Activated CD8-positive, alpha-beta T cell treated with anti-CD3 and anti-CD28 coated beads for 36 hours (primary cell): ENCODE data around the gene KLHDC3. TPM values are rescaled to one million over a fixed set of nuclear protein-coding genes. Genes with fewer than 3 reads are reported as not detected.

Experiments used
- ATAC-seq: fragments of 200-7000 bp; cut with Tn5 transposase; one replicate; pipeline ENCODE4 v1.10.0; 2021; ENCODE audit warnings: mild to moderate bottlenecking, moderate library complexity
- CTCF ChIA-PET: fragments of 350-600 bp; sonication (Branson Sonifier 250); formaldehyde crosslinking; loops from one replicate; lab custom pipeline; 2021; ENCODE audit warnings: antibody characterized with exemption; lab: Charles Lee
- POLR2A ChIA-PET: fragments of 350-600 bp; sonication (Branson Sonifier 250); formaldehyde crosslinking; loops from one replicate; lab custom pipeline; 2021; ENCODE audit warnings: antibody characterized with exemption; lab: Charles Lee
- DNase-seq: peaks from one replicate; pipeline ENCODE4 v3.0.0-alpha.2; 2020
- H3K27ac Mint-ChIP-seq: one replicate; pipeline ENCODE4 v1.8.0; 2021; ENCODE audit warnings: mild to moderate bottlenecking, mixed read lengths
- H3K27me3 Mint-ChIP-seq: one replicate; pipeline ENCODE4 v1.8.0; 2021; ENCODE audit warnings: mixed read lengths
- H3K36me3 Mint-ChIP-seq: one replicate; pipeline ENCODE4 v1.8.0; 2021; ENCODE audit warnings: low read depth, mixed read lengths
- H3K4me1 Mint-ChIP-seq: one replicate; pipeline ENCODE4 v1.8.0; 2021; ENCODE audit warnings: low read depth, mixed read lengths
- H3K4me3 Mint-ChIP-seq: one replicate; pipeline ENCODE4 v1.8.0; 2021; ENCODE audit warnings: mild to moderate bottlenecking, moderate library complexity, mixed read lengths
- H3K9me3 Mint-ChIP-seq: one replicate; pipeline ENCODE4 v1.8.0; 2021; ENCODE audit warnings: mixed read lengths
- intact Hi-C: fragments of 100-400 bp; cut with micrococcal nuclease; formaldehyde crosslinking; loops from one replicate; pipeline ENCODE4 v1.10.0; 2022
- total RNA-seq, 2 experiments: library from RNA; stranded (reverse); gene quantifications; one replicate each; pipeline ENCODE4 v1.2.3, GENCODE V29; 2021
- TF ChIP-seq, protein P1 (sequence below): fragments of 200-600 bp; IDR thresholded peaks from one replicate; pipeline ENCODE4 v1.8.0; 2022; ENCODE audit warnings: antibody characterized with exemption, mild to moderate bottlenecking

Gene KLHDC3
- total RNA-seq = 10 to 100 TPM; 58.6 to 64.0 TPM

- peaks cover 46% of the 10 kb centered on the region for H3K36me3 Mint-ChIP-seq
- H3K9me3 Mint-ChIP-seq = no peaks in the 10 kb centered on the region
- CTCF ChIA-PET = interaction anchor here (1.0 to 1.8 kb wide), 3 partner anchors 11 to 130 kb away, joined by 5 read pairs; partner anchors contain the start of gene CNPY3
- peak; percentile 100 for DNase-seq
- ATAC-seq = peak; percentile 98
- peak within 1 kb of the TSS; percentile 93 for H3K27ac Mint-ChIP-seq
- H3K27me3 Mint-ChIP-seq = no peaks in the 10 kb centered on the region
- TF ChIP-seq, protein P1, sequence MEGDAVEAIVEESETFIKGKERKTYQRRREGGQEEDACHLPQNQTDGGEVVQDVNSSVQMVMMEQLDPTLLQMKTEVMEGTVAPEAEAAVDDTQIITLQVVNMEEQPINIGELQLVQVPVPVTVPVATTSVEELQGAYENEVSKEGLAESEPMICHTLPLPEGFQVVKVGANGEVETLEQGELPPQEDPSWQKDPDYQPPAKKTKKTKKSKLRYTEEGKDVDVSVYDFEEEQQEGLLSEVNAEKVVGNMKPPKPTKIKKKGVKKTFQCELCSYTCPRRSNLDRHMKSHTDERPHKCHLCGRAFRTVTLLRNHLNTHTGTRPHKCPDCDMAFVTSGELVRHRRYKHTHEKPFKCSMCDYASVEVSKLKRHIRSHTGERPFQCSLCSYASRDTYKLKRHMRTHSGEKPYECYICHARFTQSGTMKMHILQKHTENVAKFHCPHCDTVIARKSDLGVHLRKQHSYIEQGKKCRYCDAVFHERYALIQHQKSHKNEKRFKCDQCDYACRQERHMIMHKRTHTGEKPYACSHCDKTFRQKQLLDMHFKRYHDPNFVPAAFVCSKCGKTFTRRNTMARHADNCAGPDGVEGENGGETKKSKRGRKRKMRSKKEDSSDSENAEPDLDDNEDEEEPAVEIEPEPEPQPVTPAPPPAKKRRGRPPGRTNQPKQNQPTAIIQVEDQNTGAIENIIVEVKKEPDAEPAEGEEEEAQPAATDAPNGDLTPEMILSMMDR = no peak
- intact Hi-C loops = loop anchor here (5.0 kb wide), 2 partner anchors 37 to 43 kb away; partner anchors contain the start of genes KLC4, MRPL2 and PEX6
- peaks cover 52% of the 10 kb centered on the region for H3K4me1 Mint-ChIP-seq
- H3K4me3 Mint-ChIP-seq = peak within 1 kb of the TSS; percentile 96
- POLR2A ChIA-PET = interaction anchor here (0.6 to 5.7 kb wide), 13 partner anchors 10 to 212 kb away, joined by 3 to 26 read pairs (median 4); partner anchors contain the start of genes CNPY3, KLC4, MRPL2 and PEX6
Observed at GRCh38 chr6:43013843-43014433, at the start of gene KLHDC3, which contains the start of gene MEA1. Gene KLHDC3 (plus strand): TSS chr6:43014249. CDS start chr6:43017193, 2,944 bp downstream. Gene MEA1 (minus strand): TSS chr6:43013946. CDS start chr6:43013813, 133 bp downstream.

DNA sequence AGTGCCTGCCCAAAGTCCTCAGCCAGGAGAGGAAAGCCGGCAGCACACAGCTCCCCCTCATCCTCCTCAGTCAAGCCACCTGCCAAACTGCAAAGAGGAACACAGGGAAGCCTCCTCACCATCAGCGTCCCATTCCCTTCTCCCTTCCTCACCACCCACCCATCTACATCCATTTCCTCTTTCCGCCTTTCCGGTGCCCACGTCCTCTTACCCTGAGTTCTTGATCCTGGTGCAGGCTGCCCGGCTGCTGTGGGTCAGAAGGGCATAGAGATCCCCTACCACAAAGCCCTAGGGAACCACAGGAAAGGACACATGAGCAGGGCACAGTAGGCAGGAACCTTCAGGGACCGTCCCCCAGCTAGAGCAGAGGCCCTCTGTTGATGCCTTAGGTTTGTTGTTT, 47.5 kb upstream of the KLHDC3 start:
- Mint-ChIP-seq H3K4me3 (no peak overlapping the region), H3K27me3 (no peaks in the 10 kb centered on the region), H3K4me1 (peaks cover 10% of the 10 kb centered on the region), H3K27ac (no peak overlapping the region), H3K36me3 (peaks cover 2% of the 10 kb centered on the region), H3K9me3 (no peaks in the 10 kb centered on the region)
- DNase-seq (no peak), ATAC-seq (no peak)
- intact Hi-C loops = no loop called here
- TF ChIP-seq, protein P1 = no peak
- POLR2A ChIA-PET = interaction anchor here (1.4 kb wide), 1 partner anchor 73 kb away, joined by 3 read pairs; no protein-coding TSS in a partner anchor
- CTCF ChIA-PET = no interaction called here

DNA sequence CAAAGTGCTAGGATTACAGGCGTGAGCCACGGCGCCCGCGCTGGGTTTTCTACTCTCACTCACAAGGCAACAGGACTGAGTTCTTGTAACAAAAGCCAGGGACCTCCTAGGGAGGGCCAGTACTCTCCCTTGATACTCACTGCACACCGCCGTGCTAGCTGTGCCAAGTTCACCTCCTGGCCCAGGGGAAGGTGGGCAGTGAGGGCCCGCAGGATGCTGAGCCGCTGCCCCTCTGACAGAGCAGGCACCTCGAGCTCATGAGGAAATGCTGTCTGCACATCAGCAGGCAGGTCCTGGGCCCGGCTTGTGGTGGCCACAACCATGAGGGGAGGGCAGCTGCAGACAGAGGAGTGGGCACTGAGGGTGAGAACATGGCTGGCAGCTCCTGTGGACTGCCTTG, 46.8 kb upstream of the KLHDC3 start:
- Mint-ChIP-seq H3K27ac (no peak overlapping the region), H3K9me3 (no peaks in the 10 kb centered on the region), H3K4me3 (no peak overlapping the region), H3K4me1 (peaks cover 12% of the 10 kb centered on the region), H3K27me3 (no peaks in the 10 kb centered on the region), H3K36me3 (peaks cover 2% of the 10 kb centered on the region)
- no peak for ATAC-seq
- ChIA-PET CTCF (no interaction called here), POLR2A (no interaction called here)
- TF ChIP-seq, protein P1 = no peak
- intact Hi-C loops = no loop called here
- no peak for DNase-seq

GRCh38 chr6:42968126-42968701, 45.8 kb upstream of the KLHDC3 start:
- no peaks in the 10 kb centered on the region for H3K27me3 Mint-ChIP-seq
- no peak overlapping the region for H3K27ac Mint-ChIP-seq
- TF ChIP-seq, protein P1 = no peak
- H3K9me3 Mint-ChIP-seq = no peaks in the 10 kb centered on the region
- ChIA-PET CTCF (no interaction called here), POLR2A (interaction anchor here (1.0 to 4.5 kb wide), 2 partner anchors 8 to 11 kb away, joined by 3 to 21 read pairs; partner anchors contain the start of genes GNMT and PEX6)
- ATAC-seq (no peak), DNase-seq (no peak)
- peaks cover 12% of the 10 kb centered on the region for H3K4me1 Mint-ChIP-seq
- H3K36me3 Mint-ChIP-seq = peaks cover 2% of the 10 kb centered on the region
- intact Hi-C loops = no loop called here
- no peak overlapping the region for H3K4me3 Mint-ChIP-seq

DNA sequence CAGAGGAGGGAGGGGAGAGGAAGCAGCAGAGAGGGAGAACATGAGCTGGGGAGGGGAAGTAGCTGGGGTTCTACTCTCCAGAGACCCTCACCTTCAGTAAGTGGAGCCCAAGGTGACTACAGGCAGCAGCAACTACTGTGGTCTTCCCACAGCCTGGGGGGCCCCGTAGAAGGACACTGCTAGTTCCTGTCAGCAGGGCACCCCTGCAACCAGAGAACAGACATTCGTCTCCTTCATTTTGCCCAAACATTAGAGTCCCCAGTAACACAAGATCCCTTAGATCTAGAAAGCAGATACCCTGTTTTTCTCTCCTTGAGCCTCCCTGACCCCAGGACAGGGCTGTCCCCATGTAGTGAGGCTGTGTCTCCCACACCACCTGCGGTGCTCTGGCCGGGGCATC, 45.3 kb upstream of the KLHDC3 start:
- intact Hi-C loops = no loop called here
- ChIA-PET POLR2A (interaction anchor here (1.0 to 4.5 kb wide), 2 partner anchors 9 to 11 kb away, joined by 3 to 21 read pairs; partner anchors contain the start of genes GNMT and PEX6), CTCF (no interaction called here)
- no peak overlapping the region for H3K4me3 Mint-ChIP-seq
- no peaks in the 10 kb centered on the region for H3K27me3 Mint-ChIP-seq
- H3K9me3 Mint-ChIP-seq = no peaks in the 10 kb centered on the region
- H3K27ac Mint-ChIP-seq = no peak overlapping the region
- DNase-seq = no peak
- TF ChIP-seq, protein P1 = no peak
- no peak for ATAC-seq
- H3K4me1 Mint-ChIP-seq = peaks cover 14% of the 10 kb centered on the region
- H3K36me3 Mint-ChIP-seq = peaks cover 2% of the 10 kb centered on the region
